HepG2 (cell line): ENCODE data around the gene CCS. TPM values are rescaled to one million over a fixed set of nuclear protein-coding genes. Genes with fewer than 3 reads are reported as not detected.

Source experiments
- ATF7-NPFF ChIP-seq: sonication (generic); formaldehyde crosslinking; IDR thresholded peaks from 2 replicates; pipeline ENCODE4 v1.8.1; 2023; ENCODE audit warnings: mild to moderate bottlenecking, low read depth, missing genetic modification reagents, moderate library complexity
- CREB3 ChIP-seq: sonication (generic); formaldehyde crosslinking; IDR thresholded peaks from 2 replicates; pipeline ENCODE4 v1.5.0; 2020; ENCODE audit warnings: missing genetic modification reagents
- GATAD2A ChIP-seq: IDR thresholded peaks from 2 replicates; pipeline ENCODE4 v1.6.1; 2016
- GLMP ChIP-seq: sonication (generic); formaldehyde crosslinking; IDR thresholded peaks from 2 replicates; pipeline ENCODE4 v1.9.0; 2021; ENCODE audit warnings: missing genetic modification reagents, mild to moderate bottlenecking, borderline replicate concordance
- HBP1 ChIP-seq: IDR thresholded peaks from 2 replicates; pipeline ENCODE4 v1.6.1; 2016; ENCODE audit warnings: low read depth, control low read depth
- HMG20A ChIP-seq: IDR thresholded peaks from 2 replicates; pipeline ENCODE4 v1.6.1; 2016; ENCODE audit warnings: borderline replicate concordance
- LBX2 ChIP-seq: sonication (generic); formaldehyde crosslinking; IDR thresholded peaks from 2 replicates; pipeline ENCODE4 v1.5.0; 2020; ENCODE audit warnings: missing genetic modification reagents, mild to moderate bottlenecking, borderline replicate concordance
- MXI1 ChIP-seq: IDR thresholded peaks from 3 replicates; pipeline ENCODE4 v1.6.1; 2012; ENCODE audit warnings: low read depth, low read length, inconsistent platforms, borderline replicate concordance
- NKX3-1 ChIP-seq: sonication (generic); formaldehyde crosslinking; IDR thresholded peaks from 2 replicates; pipeline ENCODE4 v1.5.0; 2020; ENCODE audit warnings: missing genetic modification reagents
- NONO ChIP-seq, 2 experiments: fragments of 450-650 bp in 1 of 2; sonication (generic) in 1 of 2; formaldehyde crosslinking in 1 of 2; IDR thresholded peaks in 1 of 2; conservative IDR thresholded peaks in 1 of 2; 2 replicates each; pipeline versions ENCODE4 v1.6.1 to v1.8.0; 2017 to 2022; ENCODE audit warnings: mild to moderate bottlenecking in 1 of 2, missing genetic modification reagents in 1 of 2, moderate library complexity in 1 of 2
- NPAS2 ChIP-seq: sonication (generic); formaldehyde crosslinking; IDR thresholded peaks from 2 replicates; pipeline ENCODE4 v1.8.0; 2022; ENCODE audit warnings: mild to moderate bottlenecking, missing genetic modification reagents, borderline replicate concordance
- RFXANK ChIP-seq: IDR thresholded peaks from 2 replicates; pipeline ENCODE4 v1.6.1; 2016
- SNAPC2 ChIP-seq: sonication (generic); formaldehyde crosslinking; IDR thresholded peaks from 2 replicates; pipeline ENCODE4 v1.8.1; 2022; ENCODE audit warnings: mild to moderate bottlenecking, missing genetic modification reagents
- SP4 ChIP-seq: sonication (generic); formaldehyde crosslinking; IDR thresholded peaks from 2 replicates; pipeline ENCODE4 v1.8.1; 2023; ENCODE audit warnings: mild to moderate bottlenecking, missing genetic modification reagents
- TRIM24 ChIP-seq: sonication (generic); formaldehyde crosslinking; IDR thresholded peaks from 2 replicates; pipeline ENCODE4 v1.8.0; 2022; ENCODE audit warnings: mild to moderate bottlenecking, missing genetic modification reagents
- ZNF121 ChIP-seq: sonication (generic); formaldehyde crosslinking; IDR thresholded peaks from 2 replicates; pipeline ENCODE4 v1.5.0; 2020; ENCODE audit warnings: mild to moderate bottlenecking, missing genetic modification reagents
- ZNF256 ChIP-seq: sonication (generic); formaldehyde crosslinking; conservative IDR thresholded peaks from 2 replicates; pipeline ENCODE4 v1.4.0; 2020; ENCODE audit warnings: missing genetic modification reagents
- ZNF264 ChIP-seq: sonication (generic); formaldehyde crosslinking; IDR thresholded peaks from 2 replicates; pipeline ENCODE4 v1.4.0; 2020; ENCODE audit warnings: missing genetic modification reagents
- ZNF275 ChIP-seq: sonication (generic); formaldehyde crosslinking; IDR thresholded peaks from 2 replicates; pipeline ENCODE4 v1.8.0; 2022; ENCODE audit warnings: missing genetic modification reagents, mild to moderate bottlenecking, inconsistent platforms, borderline replicate concordance
- ZNF343 ChIP-seq: sonication (generic); formaldehyde crosslinking; IDR thresholded peaks from 2 replicates; pipeline ENCODE4 v1.4.0; 2020; ENCODE audit warnings: mild to moderate bottlenecking, missing genetic modification reagents
- ZNF670 ChIP-seq: sonication (generic); formaldehyde crosslinking; IDR thresholded peaks from 2 replicates; pipeline ENCODE4 v1.8.0; 2022; ENCODE audit warnings: mild to moderate bottlenecking, missing genetic modification reagents, borderline replicate concordance
- ZNF780A ChIP-seq: sonication (generic); formaldehyde crosslinking; IDR thresholded peaks from 2 replicates; pipeline ENCODE4 v1.8.0; 2022; ENCODE audit warnings: mild to moderate bottlenecking, missing genetic modification reagents, moderate library complexity
- ZNF850 ChIP-seq: sonication (generic); formaldehyde crosslinking; conservative IDR thresholded peaks from 2 replicates; pipeline ENCODE4 v1.9.0; 2021; ENCODE audit warnings: mild to moderate bottlenecking, missing genetic modification reagents
- polyA plus RNA-seq, 8 experiments: library from polyadenylated mRNA; depleted of rRNA in 3 of 8; stranded (reverse) in 7 of 8; unstranded in 1 of 8; fragments of >200 nt; fragmentation: Illumina TruSeq in 4 of 8; extraction: Trizol in 4 of 8; gene quantifications; 2 replicates each; pipeline versions ENCODE4 v1.2.1 to v1.2.3, GENCODE V29; 2011 to 2016; ENCODE audit warnings: low read depth in 4 of 8, missing spikeins in 1 of 8, mixed read lengths in 1 of 8; ENCODE audit not compliant: insufficient read depth in 1 of 8
- total RNA-seq, 5 experiments: library from RNA; depleted of rRNA; stranded (reverse); fragments of >200 nt; fragmentation: Illumina TruSeq; extraction: Trizol; gene quantifications; 2 replicates each; pipeline ENCODE4 v1.2.3, GENCODE V29; 2016; ENCODE audit warnings: low read depth in 1 of 5
- TF ChIP-seq, protein P1 (sequence below): sonication (generic); formaldehyde crosslinking; IDR thresholded peaks from 2 replicates; pipeline ENCODE4 v1.8.1; 2023; ENCODE audit warnings: mild to moderate bottlenecking, moderate library complexity, missing genetic modification reagents

CCS gene
- total and polyA plus RNA-seq, 2 of the 13 experiments (the other 11 are each of a cell fraction or from before 2014, with no cell fraction given) = 25.4 to 44.6 TPM

GRCh38 chr11:66545701-66546367, 47.2 kb upstream of the CCS start, which contains the start of gene ZDHHC24 (continued):
- TF ChIP-seq SP4 (CRISPR knock-in tag) (peak; percentile 98), ZNF264 (0 out of 2 replicates have a peak, but pooled peaks have one; percentile 23), ZNF121 (CRISPR knock-in tag) (no peak; the same call in 1 of the 2 replicates), HMG20A (no peak), GLMP (CRISPR knock-in tag) (no peak), HBP1 (CRISPR knock-in tag) (no peak; the same call in 1 of the 2 replicates), MXI1 (peak; percentile 71; the same call in 1 of the 3 replicates), GATAD2A (CRISPR knock-in tag) (peak; percentile 24; the same call in 1 of the 2 replicates), NKX3-1 (CRISPR knock-in tag) (0 out of 2 replicates have a peak, but pooled peaks have one; percentile 40), ZNF670 (CRISPR knock-in tag) (no peak), CREB3 (CRISPR knock-in tag) (0 out of 2 replicates have a peak, but pooled peaks have one; percentile 60), NONO (IDR thresholded peaks at IDR 0.05) (no peak), NONO (CRISPR knock-in tag; conservative IDR thresholded peaks at IDR 0.05) (peak; percentile 35; the same call in 1 of the 2 replicates), NPAS2 (CRISPR knock-in tag) (no peak), ZNF343 (CRISPR knock-in tag) (0 out of 2 replicates have a peak, but pooled peaks have one; percentile 37), ZNF275 (0 out of 2 replicates have a peak, but pooled peaks have one; percentile 45), TRIM24 (CRISPR knock-in tag) (no peak), ZNF780A (CRISPR knock-in tag) (no peak), SNAPC2 (CRISPR knock-in tag) (no peak), LBX2 (CRISPR knock-in tag) (no peak), ZNF850 (no peak), ZNF256 (CRISPR knock-in tag) (no peak), RFXANK (CRISPR knock-in tag) (no peak), ATF7-NPFF (CRISPR knock-in tag) (peak; percentile 84; the same call in 1 of the 2 replicates)
- TF ChIP-seq, protein P1, sequence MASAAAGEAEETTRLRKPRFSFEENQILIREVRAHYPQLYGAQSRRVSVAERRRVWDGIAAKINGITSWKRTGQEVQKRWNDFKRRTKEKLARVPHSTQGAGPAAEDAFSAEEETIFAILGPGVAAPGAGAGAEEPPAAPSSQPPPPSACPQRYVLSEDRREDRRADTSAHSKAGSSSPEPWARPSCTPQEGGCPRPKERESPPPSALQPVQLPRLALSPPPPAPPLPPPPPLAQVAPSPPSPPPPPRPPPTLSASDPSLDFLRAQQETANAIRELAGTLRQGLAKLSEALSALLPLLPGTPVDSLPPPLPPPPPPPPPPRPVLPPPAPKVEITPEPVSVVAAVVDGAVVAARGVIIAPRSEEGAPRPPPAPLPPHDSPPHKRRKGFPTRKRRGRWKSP (CRISPR knock-in tag) = 0 out of 2 replicates have a peak, but pooled peaks have one; percentile 55
